Activated CD8-positive, alpha-beta T cell treated with anti-CD3 and anti-CD28 coated beads for 36 hours (primary cell): ENCODE data around the gene TMEM81. TPM values are rescaled to one million over a fixed set of nuclear protein-coding genes. Genes with fewer than 3 reads are reported as not detected.

ENCODE experiments used
- ATAC-seq: fragments of 200-7000 bp; cut with Tn5 transposase; one replicate; pipeline ENCODE4 v1.10.0; 2021; ENCODE audit warnings: mild to moderate bottlenecking, moderate library complexity
- CTCF ChIA-PET: fragments of 350-600 bp; sonication (Branson Sonifier 250); formaldehyde crosslinking; loops from one replicate; lab custom pipeline; 2021; ENCODE audit warnings: antibody characterized with exemption; lab: Charles Lee
- POLR2A ChIA-PET: fragments of 350-600 bp; sonication (Branson Sonifier 250); formaldehyde crosslinking; loops from one replicate; lab custom pipeline; 2021; ENCODE audit warnings: antibody characterized with exemption; lab: Charles Lee
- DNase-seq: peaks from one replicate; pipeline ENCODE4 v3.0.0-alpha.2; 2020
- H3K27ac Mint-ChIP-seq: one replicate; pipeline ENCODE4 v1.8.0; 2021; ENCODE audit warnings: mild to moderate bottlenecking, mixed read lengths
- H3K27me3 Mint-ChIP-seq: one replicate; pipeline ENCODE4 v1.8.0; 2021; ENCODE audit warnings: mixed read lengths
- H3K36me3 Mint-ChIP-seq: one replicate; pipeline ENCODE4 v1.8.0; 2021; ENCODE audit warnings: low read depth, mixed read lengths
- H3K4me1 Mint-ChIP-seq: one replicate; pipeline ENCODE4 v1.8.0; 2021; ENCODE audit warnings: low read depth, mixed read lengths
- H3K4me3 Mint-ChIP-seq: one replicate; pipeline ENCODE4 v1.8.0; 2021; ENCODE audit warnings: mild to moderate bottlenecking, moderate library complexity, mixed read lengths
- H3K9me3 Mint-ChIP-seq: one replicate; pipeline ENCODE4 v1.8.0; 2021; ENCODE audit warnings: mixed read lengths
- CTCF ChIP-seq: fragments of 200-600 bp; IDR thresholded peaks from one replicate; pipeline ENCODE4 v1.8.0; 2022; ENCODE audit warnings: antibody characterized with exemption, mild to moderate bottlenecking
- intact Hi-C: fragments of 100-400 bp; cut with micrococcal nuclease; formaldehyde crosslinking; loops from one replicate; pipeline ENCODE4 v1.10.0; 2022
- total RNA-seq, 2 experiments: library from RNA; stranded (reverse); gene quantifications; one replicate each; pipeline ENCODE4 v1.2.3, GENCODE V29; 2021

TMEM81 gene
- total RNA-seq, 2 experiments from 2014 or later: 2.5 to 2.6 TPM

- Mint-ChIP-seq H3K27ac (no peak overlapping the region), H3K36me3 (peaks cover 8% of the 10 kb centered on the region), H3K9me3 (no peaks in the 10 kb centered on the region), H3K4me3 (no peak overlapping the region), H3K4me1 (no peaks in the 10 kb centered on the region), H3K27me3 (no peaks in the 10 kb centered on the region)
- ChIA-PET POLR2A (no interaction called here), CTCF (interaction anchor here (0.8 to 6.1 kb wide), 4 partner anchors 16 to 174 kb away, joined by 3 to 35 read pairs (median 4); no protein-coding TSS in a partner anchor)
- TF ChIP-seq CTCF: no peak
- intact Hi-C loops: no loop called here
- ATAC-seq: no peak
- DNase-seq: no peak
Observed at GRCh38 chr1:205082431-205082830, 1.8 kb downstream of the TMEM81 start.

- TF ChIP-seq CTCF: no peak
- no peak overlapping the region for H3K4me3 Mint-ChIP-seq
- H3K36me3 Mint-ChIP-seq: peaks cover 2% of the 10 kb centered on the region
- ChIA-PET POLR2A (interaction anchor here (1.2 kb wide), 1 partner anchor 8 kb away, joined by 3 read pairs; no protein-coding TSS in a partner anchor), CTCF (interaction anchor here (1.0 to 1.3 kb wide), 2 partner anchors 16 to 89 kb away, joined by 4 to 5 read pairs; no protein-coding TSS in a partner anchor)
- no peaks in the 10 kb centered on the region for H3K4me1 Mint-ChIP-seq
- DNase-seq: no peak
- no peak overlapping the region for H3K27ac Mint-ChIP-seq
- ATAC-seq: no peak
- H3K9me3 Mint-ChIP-seq: no peaks in the 10 kb centered on the region
- no peaks in the 10 kb centered on the region for H3K27me3 Mint-ChIP-seq
- intact Hi-C loops: no loop called here
Observed at GRCh38 chr1:205077934-205078311, 6.3 kb downstream of the TMEM81 start.

GRCh38 chr1:205077158-205077933 lies 6.9 kb downstream of the TMEM81 start:
- intact Hi-C loops: no loop called here
- ATAC-seq (no peak), DNase-seq (no peak)
- no peak for TF ChIP-seq CTCF
- Mint-ChIP-seq H3K4me3 (no peak overlapping the region), H3K4me1 (no peaks in the 10 kb centered on the region), H3K27ac (no peak overlapping the region), H3K9me3 (no peaks in the 10 kb centered on the region), H3K36me3 (peaks cover 2% of the 10 kb centered on the region), H3K27me3 (no peaks in the 10 kb centered on the region)
- CTCF ChIA-PET: interaction anchor here (1.0 to 1.3 kb wide), 2 partner anchors 16 to 88 kb away, joined by 4 to 5 read pairs; no protein-coding TSS in a partner anchor
- POLR2A ChIA-PET: interaction anchor here (1.2 kb wide), 1 partner anchor 9 kb away, joined by 3 read pairs; no protein-coding TSS in a partner anchor

- Mint-ChIP-seq H3K27ac (no peak overlapping the region), H3K36me3 (peaks cover 2% of the 10 kb centered on the region), H3K27me3 (no peaks in the 10 kb centered on the region), H3K9me3 (no peaks in the 10 kb centered on the region), H3K4me1 (no peaks in the 10 kb centered on the region), H3K4me3 (no peak overlapping the region)
- intact Hi-C loops: no loop called here
- TF ChIP-seq CTCF: no peak
- DNase-seq: no peak
- ChIA-PET CTCF (interaction anchor here (1.0 to 2.2 kb wide), 2 partner anchors 15 to 65 kb away, joined by 3 to 15 read pairs; no protein-coding TSS in a partner anchor), POLR2A (interaction anchor here (0.5 kb wide), 1 partner anchor 61 kb away, joined by 3 read pairs; no protein-coding TSS in a partner anchor)
- ATAC-seq: no peak
Observed at GRCh38 chr1:205076245-205076761, 8.0 kb downstream of the TMEM81 start.
